HTR-8/SVneo (cell line): ENCODE results near the gene PAOX.
"Not testable (repeated sequence)": the region's sequence is repeated elsewhere in the genome, so short reads cannot be mapped to it uniquely, and the experiment has no call there.

Experiments used
- DNase-seq: peaks from one replicate; pipeline ENCODE4 v3.0.0; 2011; ENCODE audit warnings: low spot score, mixed read lengths; ENCODE audit not compliant: insufficient read length
- FAIRE-seq: peaks from 2 replicates; lab custom pipeline; 2011; peaks lifted over from hg19 to GRCh38; lab: Jason Lieb, UNC

PAOX gene

GRCh38 chr10:133379801-133380666 is 972 bp downstream of the PAOX start:
- FAIRE-seq: no peak

GRCh38 chr10:133381036-133381435 is 2.0 kb downstream of the PAOX start:
- FAIRE-seq: no peak
- no peak for DNase-seq

More at GRCh38 chr10:133379801-133380666, 972 bp downstream of the PAOX start:
- DNase-seq: no peak

GRCh38 chr10:133383551-133383950 is 4.5 kb downstream of the PAOX start:
- no peak for FAIRE-seq
- DNase-seq: no peak

- DNase-seq (no peak), FAIRE-seq (no peak)
These were observed 5.0 kb downstream of the PAOX start for GRCh38 chr10:133384071-133384470.

- DNase-seq (no peak), FAIRE-seq (no peak)
These were observed 6.2 kb downstream of the PAOX start for GRCh38 chr10:133385214-133385613.

- DNase-seq, FAIRE-seq: not testable (repeated sequence)
These were observed 7.9 kb downstream of the PAOX start for GRCh38 chr10:133386951-133387350.

- FAIRE-seq (no peak), DNase-seq (no peak)
These were observed 9.3 kb downstream of the PAOX start for GRCh38 chr10:133388236-133388972.

GRCh38 chr10:133388973-133389818 is 10.1 kb downstream of the PAOX start:
- no peak for DNase-seq

GRCh38 chr10:133390597-133391248 is 11.7 kb downstream of the PAOX start:
- DNase-seq (no peak), FAIRE-seq (no peak)

More at GRCh38 chr10:133388973-133389818, 10.1 kb downstream of the PAOX start:
- no peak for FAIRE-seq

- DNase-seq (no peak), FAIRE-seq (no peak)
These were observed 12.2 kb downstream of the PAOX start for GRCh38 chr10:133391249-133391635.

GRCh38 chr10:133391761-133392518 is 12.9 kb downstream of the PAOX start:
- no peak for FAIRE-seq
- no peak for DNase-seq

- DNase-seq (no peak), FAIRE-seq (no peak)
These were observed 14.5 kb downstream of the PAOX start for GRCh38 chr10:133393401-133394063.

- FAIRE-seq: no peak
- DNase-seq: peak; percentile 89
These were observed 15.1 kb downstream of the PAOX start, which contains the start of gene MTG1 for GRCh38 chr10:133394064-133394663. MTG1 (plus strand) TSS chr10:133394157; CDS start chr10:133394221, 64 bp downstream.

- no peak for DNase-seq
These were observed 15.7 kb downstream of the PAOX start for GRCh38 chr10:133394801-133395221.

GRCh38 chr10:133396035-133396624 is 17.1 kb downstream of the PAOX start:
- DNase-seq: no peak
- no peak for FAIRE-seq

More at GRCh38 chr10:133394801-133395221, 15.7 kb downstream of the PAOX start:
- no peak for FAIRE-seq

- no peak for FAIRE-seq
- DNase-seq: no peak
These were observed 18.9 kb downstream of the PAOX start for GRCh38 chr10:133397938-133398337.

- DNase-seq (no peak), FAIRE-seq (no peak)
These were observed 20.1 kb downstream of the PAOX start for GRCh38 chr10:133399123-133399601.
